K562 (cell line): ENCODE measurements around the gene STPG2. TPM values are rescaled to one million over a fixed set of nuclear protein-coding genes. Genes with fewer than 3 reads are reported as not detected.

Experiments used
- ATAC-seq: fragments of 200-7000 bp; cut with Tn5 transposase; 3 replicates; pipeline ENCODE4 v1.9.1; 2020; ENCODE audit warnings: moderate library complexity
- BruUV-seq: library from RNA; stranded (reverse); fragments of 400-500 nt; replicated peaks from 2 replicates; lab custom pipeline; 2021; lab: Mats Ljungman, UMichigan
- CTCF ChIA-PET: fragments of 300-600 bp; formaldehyde crosslinking; extraction: SDS; loops from one replicate; lab custom pipeline; 2021; ENCODE audit warnings: low intra/inter-chr PET ratio; lab: Yijun Ruan, JAX
- POLR2A ChIA-PET: fragments of 300-600, 350-650 bp; sonication (Branson Sonifier 250); formaldehyde crosslinking; extraction: SDS; loops from one replicate; lab custom pipeline; 2021; ENCODE audit warnings: antibody characterized with exemption, inconsistent platforms; lab: Yijun Ruan, JAX
- DNase-seq, 4 experiments: peaks; one replicate each; pipeline versions ENCODE4 v3.0.0 to v3.0.0-alpha.2; 2011 to 2018; ENCODE audit warnings: low spot score in 3 of 4, mixed read lengths in 3 of 4; ENCODE audit errors: extremely low read depth in 1 of 4
- FAIRE-seq: peaks from 2 replicates; lab custom pipeline; 2011; peaks lifted over from hg19 to GRCh38; lab: Jason Lieb, UNC
- H2AFZ ChIP-seq: 2 replicates; pipeline ENCODE4 v1.6.0; 2011; ENCODE audit warnings: low read depth, low read length, control low read depth, inconsistent platforms
- H3K27ac ChIP-seq: fragments of 200-600 bp; 3 replicates; pipeline ENCODE4 v1.8.0; 2011; ENCODE audit warnings: low read depth, mild to moderate bottlenecking, control low read depth, inconsistent platforms, low read length, moderate library complexity, mixed read lengths; ENCODE audit errors: extremely low read depth
- H3K27me3 ChIP-seq, 2 experiments: fragments of 300-600 bp in 1 of 2; 2 replicates in 1 of 2; 3 replicates in 1 of 2; pipeline versions ENCODE4 v1.6.0 to v1.8.0; 2011; ENCODE audit warnings: inconsistent platforms in 2 of 2, low read length in 2 of 2, mild to moderate bottlenecking in 1 of 2, mixed read lengths in 1 of 2, moderate library complexity in 1 of 2; ENCODE audit not compliant: control insufficient read depth in 2 of 2, insufficient read depth in 2 of 2
- H3K36me3 ChIP-seq: fragments of 300-600 bp; 3 replicates; pipeline ENCODE4 v1.8.0; 2011; ENCODE audit warnings: mild to moderate bottlenecking, low read length, inconsistent platforms; ENCODE audit not compliant: control insufficient read depth, insufficient read depth
- H3K4me1 ChIP-seq, 2 experiments: fragments of 200-600 bp in 1 of 2; replicated peaks in 1 of 2; 2 replicates in 1 of 2; 3 replicates in 1 of 2; pipeline versions ENCODE4 v1.5.1 to v1.8.0; 2011; ENCODE audit warnings: inconsistent platforms in 2 of 2, low read length in 2 of 2, mild to moderate bottlenecking in 1 of 2, mixed read lengths in 1 of 2, moderate library complexity in 1 of 2; ENCODE audit not compliant: control insufficient read depth in 2 of 2, insufficient read depth in 2 of 2
- H3K4me2 ChIP-seq: 2 replicates; pipeline ENCODE4 v1.6.1; 2011; ENCODE audit warnings: low read length, control low read depth, inconsistent platforms, mixed read lengths; ENCODE audit not compliant: insufficient read depth
- H3K4me3 ChIP-seq: fragments of 200-600 bp; sonication (generic), shearing (Covaris generic); 2 replicates; pipeline ENCODE4 v1.5.1; 2016; ENCODE audit warnings: control low read depth, inconsistent platforms
- H3K79me2 ChIP-seq: fragments of 200-600 bp; 3 replicates; pipeline ENCODE4 v1.8.0; 2011; ENCODE audit warnings: low read length, inconsistent platforms; ENCODE audit not compliant: control insufficient read depth, insufficient read depth
- H3K9ac ChIP-seq, 2 experiments: 2 replicates each; pipeline versions ENCODE4 v1.6.0 to v1.6.1; 2011; ENCODE audit warnings: low read depth in 2 of 2, low read length in 2 of 2, control low read depth in 1 of 2, inconsistent platforms in 1 of 2, mild to moderate bottlenecking in 1 of 2, mixed read lengths in 1 of 2; ENCODE audit not compliant: insufficient read depth in 1 of 2
- H3K9me1 ChIP-seq: one replicate; pipeline ENCODE4 v1.6.0; 2011; ENCODE audit warnings: inconsistent platforms, mild to moderate bottlenecking, low read length, moderate library complexity; ENCODE audit not compliant: control insufficient read depth, insufficient read depth
- H3K9me3 ChIP-seq: replicated peaks from 2 replicates; pipeline ENCODE4 v1.5.1; 2011; ENCODE audit warnings: low read depth, low read length, inconsistent platforms; ENCODE audit not compliant: control insufficient read depth, insufficient read depth
- H4K20me1 ChIP-seq: replicated peaks from 2 replicates; pipeline ENCODE4 v1.6.1; 2011; ENCODE audit warnings: low read length, inconsistent platforms, mixed read lengths; ENCODE audit not compliant: control insufficient read depth, insufficient read depth
- BRD4 ChIP-seq: fragments of 200-600 bp; sonication (generic); IDR thresholded peaks from 2 replicates; pipeline ENCODE4 v1.6.1; 2017; ENCODE audit warnings: inconsistent platforms
- CHCHD3 ChIP-seq: fragments of 250-450 bp; sonication (Bioruptor Pico); IDR thresholded peaks from 2 replicates; pipeline ENCODE4 v2.1.2; 2022; ENCODE audit warnings: mild to moderate bottlenecking
- DDX20 ChIP-seq: fragments of 450-650 bp; IDR thresholded peaks from 2 replicates; pipeline ENCODE4 v1.6.1; 2016; ENCODE audit warnings: missing genetic modification characterization, low read depth, mild to moderate bottlenecking, missing compliant biosample characterization, moderate library complexity
- NUFIP1 ChIP-seq: fragments of 450-650 bp; IDR thresholded peaks from 2 replicates; pipeline ENCODE4 v1.6.1; 2018; ENCODE audit not compliant: partially characterized antibody
- POLR2B ChIP-seq: fragments of 450-650 bp; IDR thresholded peaks from 2 replicates; pipeline ENCODE4 v1.6.1; 2018; ENCODE audit warnings: low read depth; ENCODE audit not compliant: partially characterized antibody
- POLR2H ChIP-seq: IDR thresholded peaks from 2 replicates; pipeline ENCODE4 v1.6.1; 2016; ENCODE audit warnings: missing genetic modification characterization, low read depth, mild to moderate bottlenecking, control low read depth, missing compliant biosample characterization, moderate library complexity
- WGBS: fragments of 100-300 bp; shearing (Covaris generic); methylation state at CpG from one replicate; pipeline ENCODE4 v1.1.6; 2016; ENCODE audit warnings: low coverage, mixed read lengths; ENCODE audit not compliant: insufficient coverage; ENCODE audit errors: missing lambda C conversion rate; 5-methylcytosine and 5-hydroxymethylcytosine counted together
- in situ Hi-C: fragments of 300-500 bp; cut with MboI; formaldehyde crosslinking; loops from 4 replicates; pipeline ENCODE4 v1.15.0; 2018; ENCODE audit warnings: inconsistent platforms, mixed read lengths
- intact Hi-C: fragments of 100-400 bp; cut with micrococcal nuclease; formaldehyde crosslinking; loops from 2 replicates; pipeline ENCODE4 v1.14.2; 2022
- polyA plus RNA-seq, 8 experiments: library from polyadenylated mRNA; depleted of rRNA in 4 of 8; stranded (reverse) in 5 of 8; unstranded in 3 of 8; fragments of >200 nt; fragmentation: Nextera tagmentation in 2 of 8; fragmentation: Illumina TruSeq in 1 of 8; extraction: Ambion mirVana in 2 of 8; extraction: Trizol in 1 of 8; gene quantifications; 2 replicates each; pipeline versions ENCODE4 v1.2.1 to v1.2.3, GENCODE V29; 2011 to 2014; ENCODE audit warnings: inconsistent platforms in 1 of 8, missing spikeins in 1 of 8
- total RNA-seq, 7 experiments: library from RNA; depleted of rRNA in 6 of 7; stranded (reverse); fragments of >200 nt in 6 of 7; fragmentation: Illumina TruSeq in 2 of 7; extraction: Trizol in 2 of 7; gene quantifications; 2 replicates each; pipeline versions ENCODE4 v1.2.1 to v1.2.3, GENCODE V29; 2011 to 2021; ENCODE audit warnings: low replicate concordance in 1 of 7
- TF ChIP-seq, protein P1 (sequence below): IDR thresholded peaks from 2 replicates; pipeline ENCODE4 v1.6.1; 2016; ENCODE audit warnings: missing genetic modification characterization, missing compliant biosample characterization
- TF ChIP-seq, protein P2 (sequence below): fragments of 250-450 bp; sonication (Bioruptor Pico); IDR thresholded peaks from 2 replicates; pipeline ENCODE4 v1.5.0; 2021; ENCODE audit warnings: mild to moderate bottlenecking, moderate library complexity
- TF ChIP-seq, protein P3 (sequence below): sonication (generic); formaldehyde crosslinking; IDR thresholded peaks from 2 replicates; pipeline ENCODE4 v1.8.1; 2023; ENCODE audit warnings: mild to moderate bottlenecking, missing genetic modification reagents
- TF ChIP-seq, protein P4 (sequence below), 3 experiments: IDR thresholded peaks in 2 of 3; conservative IDR thresholded peaks in 1 of 3; 2 replicates each; pipeline ENCODE4 v1.5.1; 2011 to 2012; ENCODE audit warnings: low read length in 3 of 3, mild to moderate bottlenecking in 3 of 3, control low read depth in 2 of 3, improper control_type of control experiment in 1 of 3, inconsistent platforms in 1 of 3, low read depth in 1 of 3, mixed read lengths in 1 of 3, moderate library complexity in 1 of 3; ENCODE audit not compliant: insufficient read depth in 2 of 3
- TF ChIP-seq, protein P5 (sequence below): sonication (generic); formaldehyde crosslinking; IDR thresholded peaks from 2 replicates; pipeline ENCODE4 v1.8.0; 2023; ENCODE audit warnings: mild to moderate bottlenecking, missing genetic modification reagents

The STPG2 gene
- total and polyA plus RNA-seq, 9 of the 15 experiments (the other 6 are each of a cell fraction or from before 2014, with no cell fraction given), result not detected

DNA sequence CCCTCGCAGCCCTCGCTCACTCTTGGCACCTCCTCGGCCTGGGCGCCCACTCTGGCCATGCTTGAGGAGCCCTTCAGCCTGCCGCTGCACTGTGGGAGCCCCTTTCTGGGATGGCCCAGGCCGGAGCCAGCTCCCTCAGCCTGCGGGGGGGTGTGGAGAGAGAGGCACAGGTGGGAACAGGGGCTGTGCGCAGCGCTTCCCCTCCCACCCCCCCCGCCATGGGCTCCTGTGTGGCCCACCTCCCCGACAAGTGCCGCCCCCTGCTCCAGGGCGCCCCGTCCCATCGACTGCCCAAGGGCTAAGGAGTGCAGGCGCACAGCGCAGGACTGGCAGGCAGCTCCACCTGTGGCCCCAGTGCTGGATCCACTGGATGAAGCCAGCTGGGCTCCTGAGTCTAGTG lies 220.2 kb downstream of the STPG2 start:
- intact Hi-C loops, result no loop called here
- H3K36me3 ChIP-seq, result no peaks in the 10 kb centered on the region
- H3K4me3 ChIP-seq, result no peak overlapping the region
- no peak overlapping the region for H2AFZ ChIP-seq
- ChIA-PET CTCF (no interaction called here), POLR2A (no interaction called here)
- H3K4me1 ChIP-seq, result no peaks in the 10 kb centered on the region
- no peaks in the 10 kb centered on the region for H3K79me2 ChIP-seq
- H3K9me3 ChIP-seq, result no peaks in the 10 kb centered on the region
- no peak for FAIRE-seq
- H4K20me1 ChIP-seq, result no peaks in the 10 kb centered on the region
- no peak for DNase-seq
- 0% methylated on average over 11 of the region's 17 CpGs for WGBS
- in situ Hi-C loops, result no loop called here
- H3K9ac ChIP-seq, result no peak overlapping the region
- H3K9me1 ChIP-seq, result no peaks in the 10 kb centered on the region
- H3K27me3 ChIP-seq, result no peaks in the 10 kb centered on the region
- ATAC-seq, result no peak
- H3K27ac ChIP-seq, result no peak overlapping the region
- no peak overlapping the region for H3K4me2 ChIP-seq
- BruUV-seq, result no TSS peak
- TF ChIP-seq DDX20 (tag) (no peak), POLR2B (no peak), POLR2H (no peak), BRD4 (no peak), NUFIP1 (no peak), CHCHD3 (no peak)
- TF ChIP-seq, protein P1, sequence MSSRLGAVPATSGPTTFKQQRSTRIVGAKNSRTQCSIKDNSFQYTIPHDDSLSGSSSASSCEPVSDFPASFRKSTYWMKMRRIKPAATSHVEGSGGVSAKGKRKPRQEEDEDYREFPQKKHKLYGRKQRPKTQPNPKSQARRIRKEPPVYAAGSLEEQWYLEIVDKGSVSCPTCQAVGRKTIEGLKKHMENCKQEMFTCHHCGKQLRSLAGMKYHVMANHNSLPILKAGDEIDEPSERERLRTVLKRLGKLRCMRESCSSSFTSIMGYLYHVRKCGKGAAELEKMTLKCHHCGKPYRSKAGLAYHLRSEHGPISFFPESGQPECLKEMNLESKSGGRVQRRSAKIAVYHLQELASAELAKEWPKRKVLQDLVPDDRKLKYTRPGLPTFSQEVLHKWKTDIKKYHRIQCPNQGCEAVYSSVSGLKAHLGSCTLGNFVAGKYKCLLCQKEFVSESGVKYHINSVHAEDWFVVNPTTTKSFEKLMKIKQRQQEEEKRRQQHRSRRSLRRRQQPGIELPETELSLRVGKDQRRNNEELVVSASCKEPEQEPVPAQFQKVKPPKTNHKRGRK, result no peak
- TF ChIP-seq, protein P2, sequence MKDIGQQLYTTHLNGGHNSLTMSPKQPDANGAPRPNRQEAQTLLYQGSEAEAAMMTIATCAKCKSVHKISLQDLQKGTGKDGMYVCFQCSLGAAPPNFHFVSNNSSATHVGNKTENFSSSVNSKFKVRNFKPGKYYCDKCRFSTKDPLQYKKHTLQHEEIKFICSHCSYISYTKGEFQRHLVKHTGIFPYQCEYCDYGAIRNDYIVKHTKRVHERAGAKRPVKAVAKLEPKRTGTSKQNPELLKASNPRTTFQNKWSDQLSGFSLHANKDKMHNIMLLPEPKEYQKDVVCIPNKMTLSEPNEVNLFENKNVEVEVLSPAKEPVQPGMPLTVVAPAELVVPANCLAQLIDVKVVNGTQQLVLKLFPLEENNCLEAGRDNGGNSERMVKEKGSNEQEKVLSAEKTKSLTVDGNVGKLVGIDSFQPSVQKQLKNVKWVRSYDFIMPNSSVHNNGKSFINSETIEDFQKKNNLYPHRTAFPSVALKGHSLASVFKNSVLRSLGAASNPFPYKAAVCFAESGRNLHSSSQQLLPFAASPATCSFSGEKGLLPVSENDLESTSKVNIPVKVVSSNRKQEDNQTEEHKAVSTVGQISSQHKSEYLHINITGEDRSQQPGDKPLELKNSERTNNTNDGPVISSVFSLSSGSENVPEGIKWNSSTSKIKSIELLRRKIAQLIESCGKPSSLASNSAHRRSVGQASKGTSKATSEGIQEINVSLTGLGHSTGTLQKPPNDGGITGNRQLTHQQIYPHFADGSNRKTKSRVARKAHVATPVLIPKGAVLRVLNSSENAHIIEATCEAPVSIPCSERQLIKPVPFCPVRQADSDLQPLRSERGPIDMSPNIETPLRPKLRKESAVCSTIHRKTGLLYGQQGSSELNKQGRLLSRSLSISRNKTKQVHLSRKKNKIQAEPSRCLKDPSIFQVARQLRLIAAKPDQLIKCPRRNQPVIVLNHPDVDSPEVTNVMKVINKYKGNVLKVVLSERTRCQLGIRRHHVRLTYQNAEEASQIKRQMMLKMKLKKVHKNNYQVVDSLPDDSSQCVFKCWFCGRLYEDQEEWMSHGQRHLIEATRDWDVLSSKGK (CRISPR knock-in tag), result no peak
- TF ChIP-seq, protein P3, sequence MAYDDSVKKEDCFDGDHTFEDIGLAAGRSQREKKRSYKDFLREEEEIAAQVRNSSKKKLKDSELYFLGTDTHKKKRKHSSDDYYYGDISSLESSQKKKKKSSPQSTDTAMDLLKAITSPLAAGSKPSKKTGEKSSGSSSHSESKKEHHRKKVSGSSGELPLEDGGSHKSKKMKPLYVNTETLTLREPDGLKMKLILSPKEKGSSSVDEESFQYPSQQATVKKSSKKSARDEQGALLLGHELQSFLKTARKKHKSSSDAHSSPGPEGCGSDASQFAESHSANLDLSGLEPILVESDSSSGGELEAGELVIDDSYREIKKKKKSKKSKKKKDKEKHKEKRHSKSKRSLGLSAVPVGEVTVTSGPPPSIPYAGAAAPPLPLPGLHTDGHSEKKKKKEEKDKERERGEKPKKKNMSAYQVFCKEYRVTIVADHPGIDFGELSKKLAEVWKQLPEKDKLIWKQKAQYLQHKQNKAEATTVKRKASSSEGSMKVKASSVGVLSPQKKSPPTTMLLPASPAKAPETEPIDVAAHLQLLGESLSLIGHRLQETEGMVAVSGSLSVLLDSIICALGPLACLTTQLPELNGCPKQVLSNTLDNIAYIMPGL (CRISPR knock-in tag), result no peak
- TF ChIP-seq, protein P4, sequence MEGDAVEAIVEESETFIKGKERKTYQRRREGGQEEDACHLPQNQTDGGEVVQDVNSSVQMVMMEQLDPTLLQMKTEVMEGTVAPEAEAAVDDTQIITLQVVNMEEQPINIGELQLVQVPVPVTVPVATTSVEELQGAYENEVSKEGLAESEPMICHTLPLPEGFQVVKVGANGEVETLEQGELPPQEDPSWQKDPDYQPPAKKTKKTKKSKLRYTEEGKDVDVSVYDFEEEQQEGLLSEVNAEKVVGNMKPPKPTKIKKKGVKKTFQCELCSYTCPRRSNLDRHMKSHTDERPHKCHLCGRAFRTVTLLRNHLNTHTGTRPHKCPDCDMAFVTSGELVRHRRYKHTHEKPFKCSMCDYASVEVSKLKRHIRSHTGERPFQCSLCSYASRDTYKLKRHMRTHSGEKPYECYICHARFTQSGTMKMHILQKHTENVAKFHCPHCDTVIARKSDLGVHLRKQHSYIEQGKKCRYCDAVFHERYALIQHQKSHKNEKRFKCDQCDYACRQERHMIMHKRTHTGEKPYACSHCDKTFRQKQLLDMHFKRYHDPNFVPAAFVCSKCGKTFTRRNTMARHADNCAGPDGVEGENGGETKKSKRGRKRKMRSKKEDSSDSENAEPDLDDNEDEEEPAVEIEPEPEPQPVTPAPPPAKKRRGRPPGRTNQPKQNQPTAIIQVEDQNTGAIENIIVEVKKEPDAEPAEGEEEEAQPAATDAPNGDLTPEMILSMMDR (IDR thresholded peaks at IDR 0.05 in 2 of 3, conservative IDR thresholded peaks at IDR 0.05 in 1 of 3; ENCODE audit: insufficient read depth in 2 of 3, low read depth in 1 of 3, low read length in 3 of 3), result no peak
- TF ChIP-seq, protein P5, sequence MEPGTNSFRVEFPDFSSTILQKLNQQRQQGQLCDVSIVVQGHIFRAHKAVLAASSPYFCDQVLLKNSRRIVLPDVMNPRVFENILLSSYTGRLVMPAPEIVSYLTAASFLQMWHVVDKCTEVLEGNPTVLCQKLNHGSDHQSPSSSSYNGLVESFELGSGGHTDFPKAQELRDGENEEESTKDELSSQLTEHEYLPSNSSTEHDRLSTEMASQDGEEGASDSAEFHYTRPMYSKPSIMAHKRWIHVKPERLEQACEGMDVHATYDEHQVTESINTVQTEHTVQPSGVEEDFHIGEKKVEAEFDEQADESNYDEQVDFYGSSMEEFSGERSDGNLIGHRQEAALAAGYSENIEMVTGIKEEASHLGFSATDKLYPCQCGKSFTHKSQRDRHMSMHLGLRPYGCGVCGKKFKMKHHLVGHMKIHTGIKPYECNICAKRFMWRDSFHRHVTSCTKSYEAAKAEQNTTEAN, result no peak
